Epithelial cell of proximal tubule (primary cell): Measurements from ENCODE around the gene RAP2B. TPM values are rescaled to one million over a fixed set of nuclear protein-coding genes. Genes with fewer than 3 reads are reported as not detected.

ENCODE experiments used
- DNase-seq: peaks from one replicate; pipeline ENCODE4 v3.0.0-alpha.2; 2011; ENCODE audit warnings: low read depth
- H3K4me3 ChIP-seq: 2 replicates; pipeline ENCODE4 v1.5.1; 2011; ENCODE audit warnings: low read depth, mild to moderate bottlenecking, low read length
- CTCF ChIP-seq: conservative IDR thresholded peaks from 2 replicates; pipeline ENCODE4 v1.5.1; 2012; ENCODE audit warnings: low read depth, mild to moderate bottlenecking, low read length
- total RNA-seq: library from RNA; depleted of rRNA; stranded (reverse); fragments of >200 nt; gene quantifications from 2 replicates; pipeline ENCODE4 v1.2.3, GENCODE V29; 2015

RAP2B gene
- total RNA-seq, 1 donor from 2014 or later, result 44.7 TPM

DNA sequence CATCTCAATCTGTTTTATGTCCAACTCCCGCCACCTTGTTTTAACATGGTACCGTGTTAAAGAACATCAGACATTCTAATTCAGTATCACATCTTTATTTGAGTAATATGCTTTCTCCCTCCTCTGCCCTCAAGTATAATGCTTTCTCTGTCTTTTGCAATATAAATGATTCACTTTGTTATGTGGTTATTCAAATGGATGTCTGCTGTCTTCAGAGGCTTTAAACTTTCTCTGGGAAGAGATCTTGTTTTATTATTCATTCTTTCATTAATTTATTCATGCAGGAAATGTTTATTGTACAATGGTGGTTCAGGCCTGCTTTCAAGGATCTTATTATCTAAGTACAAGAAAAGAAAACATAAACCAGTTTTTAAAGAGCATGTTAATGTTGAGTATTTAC, 57.1 kb downstream of the RAP2B start:
- no peak for DNase-seq
- no peak for TF ChIP-seq CTCF
- H3K4me3 ChIP-seq, result no peak overlapping the region
